Liver (tissue), 2 donors: ENCODE data around the gene CARD19.

Experiments
- RAD21 ChIP-seq, 2 donors: IDR thresholded peaks; 2 replicates each; pipeline ENCODE4 v1.6.1; 2016; ENCODE audit warnings: antibody characterized with exemption in 2 of 2, mild to moderate bottlenecking in 2 of 2
- TF ChIP-seq, protein P1 (sequence below): IDR thresholded peaks from 2 replicates; pipeline ENCODE4 v1.6.1; 2016; ENCODE audit warnings: antibody characterized with exemption, mild to moderate bottlenecking
- donor health status: healthy.

DNA sequence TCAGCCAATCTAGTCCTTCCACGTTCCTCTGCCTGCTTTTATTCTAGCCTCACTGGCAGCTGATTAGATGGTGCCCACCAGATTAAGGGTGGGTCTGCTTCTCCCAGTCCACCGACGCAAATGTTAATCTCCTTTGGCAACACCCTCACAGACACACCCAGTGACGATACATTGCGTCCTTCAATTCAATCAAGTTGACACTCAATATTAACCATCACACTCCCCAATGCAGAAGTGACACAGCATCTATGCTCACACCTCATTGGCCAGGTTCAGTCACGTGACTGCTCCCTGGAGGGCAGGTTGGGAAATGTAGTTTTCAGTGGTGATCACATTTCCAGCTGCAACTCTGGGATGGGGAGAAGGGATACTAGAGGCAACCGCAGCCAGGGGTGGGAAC is 24.6 kb upstream of the CARD19 start:
- TF ChIP-seq, protein P1, sequence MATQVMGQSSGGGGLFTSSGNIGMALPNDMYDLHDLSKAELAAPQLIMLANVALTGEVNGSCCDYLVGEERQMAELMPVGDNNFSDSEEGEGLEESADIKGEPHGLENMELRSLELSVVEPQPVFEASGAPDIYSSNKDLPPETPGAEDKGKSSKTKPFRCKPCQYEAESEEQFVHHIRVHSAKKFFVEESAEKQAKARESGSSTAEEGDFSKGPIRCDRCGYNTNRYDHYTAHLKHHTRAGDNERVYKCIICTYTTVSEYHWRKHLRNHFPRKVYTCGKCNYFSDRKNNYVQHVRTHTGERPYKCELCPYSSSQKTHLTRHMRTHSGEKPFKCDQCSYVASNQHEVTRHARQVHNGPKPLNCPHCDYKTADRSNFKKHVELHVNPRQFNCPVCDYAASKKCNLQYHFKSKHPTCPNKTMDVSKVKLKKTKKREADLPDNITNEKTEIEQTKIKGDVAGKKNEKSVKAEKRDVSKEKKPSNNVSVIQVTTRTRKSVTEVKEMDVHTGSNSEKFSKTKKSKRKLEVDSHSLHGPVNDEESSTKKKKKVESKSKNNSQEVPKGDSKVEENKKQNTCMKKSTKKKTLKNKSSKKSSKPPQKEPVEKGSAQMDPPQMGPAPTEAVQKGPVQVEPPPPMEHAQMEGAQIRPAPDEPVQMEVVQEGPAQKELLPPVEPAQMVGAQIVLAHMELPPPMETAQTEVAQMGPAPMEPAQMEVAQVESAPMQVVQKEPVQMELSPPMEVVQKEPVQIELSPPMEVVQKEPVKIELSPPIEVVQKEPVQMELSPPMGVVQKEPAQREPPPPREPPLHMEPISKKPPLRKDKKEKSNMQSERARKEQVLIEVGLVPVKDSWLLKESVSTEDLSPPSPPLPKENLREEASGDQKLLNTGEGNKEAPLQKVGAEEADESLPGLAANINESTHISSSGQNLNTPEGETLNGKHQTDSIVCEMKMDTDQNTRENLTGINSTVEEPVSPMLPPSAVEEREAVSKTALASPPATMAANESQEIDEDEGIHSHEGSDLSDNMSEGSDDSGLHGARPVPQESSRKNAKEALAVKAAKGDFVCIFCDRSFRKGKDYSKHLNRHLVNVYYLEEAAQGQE = no peak
- no peak for TF ChIP-seq RAD21 (IDR thresholded peaks at IDR 0.05)
